ENCODE data around the gene ABCA5.

DNA sequence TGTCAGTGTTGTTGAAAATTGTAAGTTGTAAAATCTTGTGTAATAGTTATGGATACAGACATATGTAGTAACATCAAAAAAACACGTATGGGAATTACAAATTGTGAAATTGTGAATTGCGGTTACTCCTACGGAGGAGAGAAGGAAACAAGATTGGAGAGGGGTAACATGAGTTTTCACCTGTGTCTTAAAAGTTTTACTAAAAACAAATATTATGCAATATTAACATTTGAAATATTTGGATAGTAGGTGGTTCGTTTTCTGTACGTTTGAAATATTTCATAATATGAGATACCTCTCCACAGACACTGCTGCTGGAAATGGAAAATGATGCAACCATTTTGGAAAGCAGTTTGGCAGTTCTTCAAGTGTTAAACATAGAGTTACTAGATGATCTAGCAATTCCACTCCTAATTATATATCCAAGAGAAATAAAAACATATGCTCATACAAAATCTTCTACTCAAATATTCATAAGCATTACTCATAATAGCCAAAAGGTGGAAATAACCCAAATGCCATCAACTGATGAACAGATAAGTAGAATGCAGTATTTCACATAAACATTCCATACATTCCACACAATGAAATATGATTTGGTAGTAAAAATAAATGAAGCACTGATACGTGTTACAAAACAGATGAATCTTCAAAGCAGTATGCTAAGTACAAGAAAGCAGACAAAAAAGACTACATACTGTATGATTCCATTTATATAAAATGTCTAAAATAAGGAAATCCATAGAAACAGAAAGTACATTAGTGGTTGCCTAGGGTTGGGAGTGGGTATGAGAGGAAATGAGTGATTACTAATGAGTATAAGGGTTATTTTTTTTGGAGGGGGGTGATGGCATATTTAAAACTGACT, 57.6 kb downstream of the ABCA5 start:
- TF ChIP-seq, protein P1, sequence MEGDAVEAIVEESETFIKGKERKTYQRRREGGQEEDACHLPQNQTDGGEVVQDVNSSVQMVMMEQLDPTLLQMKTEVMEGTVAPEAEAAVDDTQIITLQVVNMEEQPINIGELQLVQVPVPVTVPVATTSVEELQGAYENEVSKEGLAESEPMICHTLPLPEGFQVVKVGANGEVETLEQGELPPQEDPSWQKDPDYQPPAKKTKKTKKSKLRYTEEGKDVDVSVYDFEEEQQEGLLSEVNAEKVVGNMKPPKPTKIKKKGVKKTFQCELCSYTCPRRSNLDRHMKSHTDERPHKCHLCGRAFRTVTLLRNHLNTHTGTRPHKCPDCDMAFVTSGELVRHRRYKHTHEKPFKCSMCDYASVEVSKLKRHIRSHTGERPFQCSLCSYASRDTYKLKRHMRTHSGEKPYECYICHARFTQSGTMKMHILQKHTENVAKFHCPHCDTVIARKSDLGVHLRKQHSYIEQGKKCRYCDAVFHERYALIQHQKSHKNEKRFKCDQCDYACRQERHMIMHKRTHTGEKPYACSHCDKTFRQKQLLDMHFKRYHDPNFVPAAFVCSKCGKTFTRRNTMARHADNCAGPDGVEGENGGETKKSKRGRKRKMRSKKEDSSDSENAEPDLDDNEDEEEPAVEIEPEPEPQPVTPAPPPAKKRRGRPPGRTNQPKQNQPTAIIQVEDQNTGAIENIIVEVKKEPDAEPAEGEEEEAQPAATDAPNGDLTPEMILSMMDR (IDR thresholded peaks at IDR 0.05) = no peak
- TF ChIP-seq POLR2A (IDR thresholded peaks at IDR 0.05) = no peak
